HG02571 (cell line): ENCODE measurements around the gene OR11H12.
"Not testable (repeated sequence)": the region's sequence is repeated elsewhere in the genome, so short reads cannot be mapped to it uniquely, and the experiment has no call there.

Experiments used
- ATAC-seq: cut with Tn5 transposase; IDR thresholded peaks from one replicate; pipeline ENCODE4 v1.9.1; 2021; ENCODE audit warnings: mild to moderate bottlenecking, moderate library complexity; ENCODE audit not compliant: unreplicated experiment

OR11H12 gene, protein sequence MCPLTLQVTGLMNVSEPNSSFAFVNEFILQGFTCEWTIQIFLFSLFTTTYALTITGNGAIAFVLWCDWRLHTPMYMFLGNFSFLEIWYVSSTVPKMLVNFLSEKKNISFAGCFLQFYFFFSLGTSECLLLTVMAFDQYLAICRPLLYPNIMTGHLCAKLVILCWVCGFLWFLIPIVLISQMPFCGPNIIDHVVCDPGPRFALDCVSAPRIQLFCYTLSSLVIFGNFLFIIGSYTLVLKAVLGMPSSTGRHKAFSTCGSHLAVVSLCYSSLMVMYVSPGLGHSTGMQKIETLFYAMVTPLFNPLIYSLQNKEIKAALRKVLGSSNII

DNA sequence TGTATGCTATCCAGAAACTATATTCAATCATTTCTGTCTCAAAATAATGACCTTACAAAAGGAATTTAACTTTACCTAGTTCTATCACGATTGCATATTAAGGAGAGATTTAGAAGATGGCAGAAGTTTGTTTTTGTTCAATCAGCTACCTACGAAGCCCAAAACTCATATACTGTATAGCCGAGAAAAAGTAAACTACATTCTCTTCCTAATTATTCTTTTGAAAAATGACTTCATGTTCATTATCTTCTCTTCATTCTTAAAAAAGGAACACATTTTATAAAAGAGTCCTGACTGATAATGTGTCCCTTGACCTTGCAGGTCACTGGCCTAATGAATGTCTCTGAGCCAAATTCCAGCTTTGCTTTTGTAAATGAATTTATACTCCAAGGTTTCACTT, at the start of gene OR11H12:
Gene OR11H12 (plus strand): TSS at position 301 of the 400 bp plus-strand sequence. CDS start 0 bp downstream, at position 301.
- not testable (repeated sequence) for ATAC-seq

DNA sequence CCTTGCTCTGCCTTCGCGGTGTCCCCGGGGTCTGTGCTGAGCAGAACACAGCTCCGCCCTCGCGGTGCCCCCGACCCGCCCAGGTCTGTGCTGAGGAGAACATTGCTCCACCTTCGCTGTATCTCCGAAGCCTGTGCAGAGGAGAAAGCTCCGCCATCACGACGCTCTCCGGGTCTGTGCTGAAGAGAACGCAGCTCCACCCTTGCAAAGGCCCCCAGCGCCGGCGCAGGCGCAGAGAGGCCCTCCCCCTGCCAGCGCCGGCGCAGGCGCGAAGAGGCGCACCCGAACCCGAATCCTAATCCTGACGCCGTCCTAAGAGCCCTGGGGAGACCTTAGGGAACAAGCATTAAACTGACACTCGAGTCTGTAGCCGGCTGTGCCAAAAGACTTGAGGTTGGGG, 18.0 kb upstream of the OR11H12 start:
- ATAC-seq, result not testable (repeated sequence)

DNA sequence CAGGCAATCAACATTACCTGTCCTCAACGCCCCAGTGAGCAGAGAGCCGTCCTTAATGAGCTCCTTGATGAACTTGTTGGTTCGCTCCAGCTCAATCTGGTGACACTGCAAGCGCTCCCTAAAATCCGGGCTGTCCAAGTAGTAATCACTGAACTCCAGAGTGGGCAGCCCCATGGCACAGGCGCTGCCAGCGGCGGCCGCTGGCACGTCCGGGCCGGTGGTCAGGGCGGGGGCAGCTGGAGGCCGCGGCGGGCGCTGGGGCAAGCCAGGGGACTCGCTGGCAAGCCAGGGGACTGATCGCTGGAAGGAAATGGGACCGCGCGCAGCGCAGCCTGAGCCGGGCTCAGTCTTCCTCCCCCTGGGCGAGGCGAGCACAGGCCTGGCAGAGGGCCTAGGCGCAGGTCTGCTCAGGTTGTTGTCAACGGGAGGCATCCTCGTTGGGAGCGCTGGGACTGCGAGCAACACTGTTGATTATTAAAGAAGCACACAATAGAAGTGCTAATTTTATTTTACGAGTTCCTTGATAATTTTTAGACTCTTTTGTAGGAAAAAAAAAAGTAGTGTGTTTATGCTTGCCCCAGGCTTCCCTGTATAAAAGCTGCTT, 25.8 kb downstream of the OR11H12 start:
- not testable (repeated sequence) for ATAC-seq

DNA sequence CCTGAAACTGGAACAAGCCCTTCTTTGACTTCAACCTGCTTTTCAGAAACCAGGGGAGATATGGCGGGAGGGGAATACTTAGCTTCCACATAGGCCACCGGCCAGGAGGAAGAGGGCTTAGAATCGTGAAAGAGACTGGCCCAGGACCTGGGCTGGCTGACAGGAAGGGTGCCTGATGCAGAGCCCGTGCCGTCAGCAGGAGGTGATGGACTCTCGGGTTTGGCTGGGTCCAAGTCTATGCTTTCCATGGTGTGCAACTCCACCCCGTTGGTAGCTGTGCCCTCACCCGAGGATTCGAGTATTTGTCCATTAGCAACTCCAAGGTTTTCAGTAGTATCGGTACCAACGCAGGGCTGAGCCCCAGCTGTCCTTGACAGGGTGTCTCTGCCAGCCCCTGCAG, 35.1 kb downstream of the OR11H12 start:
- not testable (repeated sequence) for ATAC-seq

DNA sequence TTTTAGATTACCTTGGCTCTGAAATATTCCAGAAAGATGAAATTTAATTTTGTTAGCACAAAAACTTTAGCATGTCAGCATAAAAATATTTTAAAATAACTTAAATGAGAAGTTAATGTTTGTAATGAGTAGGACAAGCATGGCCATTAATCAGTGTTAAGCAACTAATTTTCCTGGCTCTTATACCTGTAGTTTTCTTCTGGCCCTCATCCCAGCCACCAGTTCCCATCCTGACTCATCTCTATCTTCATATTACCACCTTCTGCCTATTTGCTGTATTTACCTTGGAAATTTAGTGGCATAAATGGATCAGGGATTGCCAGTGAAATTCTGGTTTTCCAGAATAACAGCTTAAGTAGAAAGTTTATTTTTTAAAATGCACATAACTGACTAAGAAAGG, 37.1 kb downstream of the OR11H12 start:
- ATAC-seq, result not testable (repeated sequence)

DNA sequence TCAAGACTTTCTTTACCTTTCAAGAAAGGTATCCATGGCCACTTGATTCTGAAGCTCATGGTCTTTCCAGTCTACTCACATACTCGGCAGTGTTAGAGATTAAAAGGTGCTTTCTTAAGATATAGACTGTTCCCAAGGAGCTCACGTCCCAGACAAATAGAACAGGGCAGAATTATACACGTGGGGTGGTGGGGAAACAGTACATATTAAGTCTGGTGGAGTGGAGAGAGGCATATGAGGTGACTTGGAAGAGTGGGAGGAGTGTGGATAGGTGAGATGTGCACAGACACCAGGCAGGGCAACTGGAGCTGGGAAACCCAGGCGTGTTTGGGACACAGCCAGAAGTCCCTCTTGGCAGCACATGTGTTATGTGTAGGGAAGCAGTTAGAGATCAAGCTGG, 37.9 kb downstream of the OR11H12 start:
- ATAC-seq, result not testable (repeated sequence)

DNA sequence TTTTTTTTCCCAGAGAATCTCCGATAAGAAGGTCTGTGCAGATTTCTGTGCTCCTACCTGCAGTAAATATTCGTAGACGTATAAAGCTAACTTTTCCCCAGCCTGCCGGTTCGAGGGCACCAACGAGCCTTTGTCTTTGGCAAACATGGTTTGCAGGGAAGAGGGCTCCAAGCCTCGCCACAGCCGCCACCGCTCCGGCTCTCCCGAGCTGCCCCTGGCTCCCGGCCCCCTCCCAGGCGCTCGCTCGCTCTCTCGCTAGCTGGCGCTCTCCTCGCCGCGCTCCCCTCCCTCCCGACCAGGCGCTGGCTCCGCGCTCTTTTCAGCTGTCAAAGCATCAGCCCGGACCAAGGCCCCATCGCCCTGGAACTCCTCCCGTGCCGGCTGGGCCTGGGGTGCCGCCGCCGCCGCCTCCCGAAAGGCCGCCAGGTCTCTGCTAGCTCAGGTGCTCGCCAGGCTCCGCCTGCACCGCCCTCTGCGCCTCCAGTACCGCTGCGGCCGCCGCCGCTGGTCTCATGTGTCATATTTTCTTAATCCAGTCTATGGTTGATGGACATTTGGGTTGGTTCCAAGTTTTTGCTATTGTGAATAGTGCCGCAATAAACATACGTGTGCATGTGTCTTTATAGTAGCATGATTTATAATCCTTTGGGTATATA, 45.3 kb downstream of the OR11H12 start:
- not testable (repeated sequence) for ATAC-seq
